Measurements from ENCODE around the gene PLCB1.
"Not testable (repeated sequence)": the region's sequence is repeated elsewhere in the genome, so short reads cannot be mapped to it uniquely, and the experiment has no call there.

PLCB1 gene

DNA sequence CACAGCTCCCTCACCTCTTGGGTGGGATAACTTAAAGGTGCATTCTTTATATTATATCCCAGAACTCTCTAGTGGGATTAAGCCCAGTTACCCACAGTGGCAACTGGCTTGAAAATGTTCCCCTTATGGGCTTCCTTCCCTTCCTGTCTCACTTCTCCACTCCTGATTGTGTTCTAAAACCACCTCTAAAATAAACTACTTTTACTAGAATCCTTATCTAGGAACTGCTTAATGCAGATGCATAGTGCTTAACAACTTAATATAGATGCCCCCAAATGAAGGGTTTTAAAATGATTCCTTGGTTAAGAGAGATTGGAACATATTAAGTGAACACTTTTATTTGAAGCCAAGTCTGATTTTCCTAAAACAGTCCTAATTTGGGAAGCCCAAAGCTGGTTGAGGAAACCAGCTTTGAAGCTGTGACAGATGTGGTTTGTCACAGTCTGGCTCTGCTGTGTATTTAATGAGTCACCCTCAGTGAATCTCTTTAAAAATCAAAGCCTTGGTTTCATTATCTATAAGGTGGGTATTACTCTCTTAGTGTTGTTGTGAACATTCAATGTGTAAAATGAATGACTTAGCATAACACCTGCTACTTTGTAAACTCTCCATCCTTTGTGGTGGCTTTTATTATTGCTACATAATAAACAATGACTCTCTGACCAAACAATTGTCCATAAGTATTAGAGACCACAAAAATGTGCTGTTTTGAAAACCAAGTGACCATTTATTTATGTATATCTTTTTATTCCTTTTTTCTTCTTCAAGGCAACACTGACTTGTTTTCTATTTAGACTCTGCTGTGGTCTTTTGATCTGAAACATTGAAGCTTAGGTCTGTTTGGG, 24.4 kb downstream of the PLCB1 start:
- no peak for DNase-seq

DNA sequence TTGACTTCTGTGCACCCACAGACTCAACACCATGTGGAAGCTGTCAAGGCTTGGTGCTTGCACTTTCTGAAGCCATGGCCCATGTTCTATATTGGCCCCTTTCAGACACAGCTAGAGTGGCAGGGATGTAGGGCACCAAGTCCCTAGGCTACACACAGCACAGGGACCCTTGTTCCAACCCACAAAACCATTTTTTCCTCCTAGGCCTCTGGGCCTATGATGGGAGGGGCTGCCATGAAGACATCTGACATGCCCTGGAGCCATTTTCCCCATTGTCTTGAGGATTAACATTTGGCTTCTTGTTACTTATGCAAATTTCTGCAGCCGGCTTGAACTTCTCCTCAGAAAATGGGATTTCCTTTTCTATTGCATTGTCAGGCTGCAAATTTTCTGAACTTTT, 27.2 kb downstream of the PLCB1 start:
- DNase-seq = not testable (repeated sequence)

DNA sequence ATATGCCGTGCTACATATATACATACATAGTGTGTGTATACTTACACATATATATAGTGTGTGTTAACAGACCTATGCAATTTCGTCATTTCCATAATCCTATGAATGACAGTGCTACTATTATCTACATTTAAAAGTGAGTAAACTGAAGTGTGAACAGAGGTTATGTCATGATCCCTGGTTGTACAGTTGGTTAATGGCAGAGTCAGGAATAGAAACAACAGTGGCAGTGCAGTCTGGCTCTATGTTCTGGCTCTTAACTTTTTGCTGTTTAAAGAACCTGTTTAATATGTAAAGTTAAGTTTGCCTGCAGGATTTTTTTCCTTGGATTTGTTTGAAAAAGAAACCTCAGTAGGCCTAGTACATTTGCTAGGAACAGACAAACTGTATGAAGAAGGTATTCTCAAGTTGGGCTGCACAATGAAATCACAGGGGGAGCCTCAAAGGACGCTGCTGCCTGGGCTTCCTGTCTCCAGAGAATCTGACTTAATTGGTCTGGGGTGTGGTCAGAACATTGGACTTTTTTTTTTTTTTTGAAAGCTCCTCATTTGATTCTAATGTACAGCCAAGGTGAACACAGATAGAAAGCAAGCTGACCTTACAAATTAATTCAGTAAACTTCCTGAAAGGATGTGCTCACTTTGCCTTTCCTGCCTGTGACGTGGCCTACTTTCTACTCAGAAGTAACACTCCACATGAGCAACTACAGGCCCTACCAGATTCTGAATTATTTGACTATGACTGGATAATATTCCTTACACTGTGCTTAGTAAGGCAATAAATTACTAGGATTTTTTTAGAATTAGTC, 29.4 kb downstream of the PLCB1 start:
- no peak for DNase-seq

DNA sequence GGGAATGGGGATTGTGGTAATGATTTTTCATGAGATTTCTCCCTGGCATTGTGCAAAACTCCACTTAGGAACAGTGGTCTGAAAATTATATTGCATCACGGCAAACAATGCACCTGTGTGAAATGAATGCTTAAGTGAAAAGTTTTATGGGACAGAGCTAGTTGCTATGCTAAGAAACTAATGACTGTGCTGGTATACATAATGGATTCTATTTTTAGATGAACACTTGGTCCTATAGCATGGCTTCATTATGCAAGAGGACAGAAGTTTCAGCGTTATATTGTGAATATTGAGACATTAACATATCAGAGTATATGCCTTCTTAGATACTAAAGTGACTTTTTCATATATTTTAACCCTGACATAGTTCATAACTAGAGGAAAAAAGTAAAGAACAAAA, 30.5 kb downstream of the PLCB1 start:
- DNase-seq = no peak

DNA sequence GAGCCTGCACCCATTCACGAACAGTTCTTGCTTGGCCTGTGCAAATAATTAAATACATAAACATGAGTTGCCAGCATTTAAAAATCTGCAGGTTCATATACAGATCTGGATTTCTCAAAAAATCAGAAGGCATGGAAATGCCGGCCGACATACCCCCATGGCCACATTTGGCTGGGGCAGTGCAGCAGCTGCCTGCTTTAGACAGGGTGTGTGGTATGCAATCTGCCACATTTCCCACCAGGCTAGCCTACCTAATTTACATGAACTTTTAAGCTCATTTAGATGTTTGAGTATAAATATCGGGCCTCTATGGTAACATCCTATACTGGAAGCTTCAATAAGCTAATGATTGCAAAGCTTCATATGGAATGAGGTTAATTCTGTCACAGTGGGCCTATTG, 31.5 kb downstream of the PLCB1 start:
- DNase-seq = no peak

DNA sequence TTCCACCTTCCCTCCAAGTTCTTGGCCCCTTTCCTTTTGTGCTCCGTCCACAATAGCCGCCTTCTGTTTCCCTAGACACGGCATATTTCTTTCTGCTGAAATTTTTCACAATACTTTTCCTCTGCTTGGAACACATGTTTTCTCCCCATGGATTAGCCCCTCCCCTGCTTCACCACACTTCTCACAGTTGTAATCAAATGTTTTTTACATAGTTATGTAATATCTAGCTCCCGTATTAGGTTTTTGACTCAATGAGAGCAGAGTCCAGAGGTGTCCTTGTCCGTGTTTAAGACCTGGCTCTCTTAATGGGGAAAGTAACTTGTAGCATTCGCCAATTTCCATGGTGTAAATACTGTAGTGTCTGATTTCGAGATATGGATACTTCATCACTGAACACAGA, 34.7 kb downstream of the PLCB1 start:
- no peak for DNase-seq

DNA sequence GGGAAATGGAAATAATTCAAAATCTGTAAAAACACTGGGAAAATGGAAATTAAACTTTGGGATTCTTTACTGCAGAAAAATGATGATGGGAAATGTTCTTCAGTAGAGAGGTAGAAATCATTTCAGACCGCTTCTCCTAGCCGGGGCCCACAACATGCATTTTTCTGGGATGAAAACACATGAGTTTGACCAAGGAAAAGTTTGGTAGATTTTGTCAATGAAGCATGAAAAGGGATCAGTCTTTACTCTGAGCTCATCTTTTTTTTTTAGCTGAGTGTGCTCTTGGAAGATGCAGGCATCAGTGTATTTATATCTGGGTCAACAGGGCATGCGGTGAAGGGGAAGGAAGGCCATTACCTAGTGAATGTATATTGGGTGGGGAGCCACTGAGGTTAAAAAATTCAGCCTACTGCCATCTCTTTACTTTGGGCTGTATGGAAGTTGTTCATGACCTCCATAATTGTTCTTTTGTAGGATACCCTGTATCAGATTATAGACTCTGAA, 36.8 kb downstream of the PLCB1 start:
- DNase-seq = no peak

DNA sequence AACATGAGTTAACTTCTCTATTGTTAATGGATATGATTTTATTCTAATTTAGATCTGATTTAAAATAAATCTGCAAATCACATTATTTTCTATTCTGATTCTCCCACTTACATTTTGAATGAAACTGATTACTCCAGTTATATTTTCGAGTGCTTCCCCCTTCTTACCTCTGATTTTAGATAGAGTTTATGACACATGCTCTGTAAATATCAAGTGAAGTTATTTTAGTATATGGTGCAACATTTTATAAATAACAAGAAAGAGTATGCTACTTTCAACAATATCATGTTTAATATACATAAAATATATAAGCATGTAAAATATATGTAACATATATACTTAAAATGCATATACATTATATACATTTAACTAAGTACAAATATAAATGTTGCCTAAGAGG, 38.9 kb downstream of the PLCB1 start:
- DNase-seq = no peak

DNA sequence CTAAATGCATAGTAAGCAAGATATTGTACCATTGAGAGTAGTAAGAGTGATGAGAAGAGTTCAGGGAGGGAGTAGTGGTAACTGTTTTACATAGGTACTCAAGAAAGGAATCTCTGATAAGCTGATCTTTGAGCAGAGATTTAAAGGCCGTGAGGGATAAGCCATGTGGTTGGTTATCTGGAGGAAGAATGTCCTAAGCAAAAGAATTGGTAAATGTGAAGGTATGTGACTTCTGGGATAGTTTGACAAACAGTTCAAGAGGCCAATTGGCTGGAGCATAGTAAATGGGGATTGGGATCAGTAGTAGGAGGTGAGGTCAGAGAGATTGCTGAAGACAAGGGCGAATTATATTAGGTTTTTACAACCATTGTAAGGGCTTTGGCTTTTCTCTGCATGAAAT, 40.1 kb downstream of the PLCB1 start:
- no peak for DNase-seq

DNA sequence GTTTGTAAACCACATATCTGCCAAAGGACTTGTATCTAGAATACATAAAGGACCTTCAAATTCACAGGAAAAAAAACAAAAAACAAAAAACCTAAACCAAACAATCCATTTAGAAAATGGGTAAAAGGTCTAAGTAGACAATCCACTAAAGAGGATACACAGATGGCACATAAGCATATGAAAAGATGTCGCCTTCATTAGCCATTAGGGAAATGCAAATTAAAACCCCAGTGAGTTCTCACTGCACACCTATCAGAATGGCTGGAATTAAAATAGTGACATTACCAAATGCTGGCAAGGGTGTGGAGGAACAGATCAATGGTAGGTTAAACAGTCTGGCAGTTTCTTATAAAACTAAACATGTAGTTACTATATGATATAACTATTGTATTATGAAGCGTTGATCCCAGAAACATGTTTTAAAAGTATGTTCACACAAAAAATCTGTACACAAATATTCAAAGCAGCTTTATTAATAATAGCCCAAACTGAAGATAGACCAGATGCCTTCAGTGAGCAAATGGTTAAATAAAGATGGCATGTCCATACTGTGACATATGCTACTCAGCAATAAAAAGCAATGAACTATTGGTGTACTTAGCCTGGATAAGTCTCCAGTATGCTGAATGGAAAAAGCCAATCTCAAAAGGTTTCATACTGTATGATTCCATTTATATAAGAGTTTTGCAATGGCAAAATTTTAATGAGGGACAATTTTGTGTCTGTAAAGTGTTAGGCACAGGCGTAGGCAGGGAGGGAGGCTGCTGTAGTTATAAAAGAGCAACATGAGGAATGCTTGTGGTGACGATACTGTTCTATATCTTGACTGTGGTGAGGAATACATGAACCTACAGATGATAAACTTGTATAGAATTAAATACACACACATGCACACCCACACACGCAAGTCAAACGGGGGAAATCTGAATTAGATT, 43.9 kb downstream of the PLCB1 start:
- no peak for DNase-seq

DNA sequence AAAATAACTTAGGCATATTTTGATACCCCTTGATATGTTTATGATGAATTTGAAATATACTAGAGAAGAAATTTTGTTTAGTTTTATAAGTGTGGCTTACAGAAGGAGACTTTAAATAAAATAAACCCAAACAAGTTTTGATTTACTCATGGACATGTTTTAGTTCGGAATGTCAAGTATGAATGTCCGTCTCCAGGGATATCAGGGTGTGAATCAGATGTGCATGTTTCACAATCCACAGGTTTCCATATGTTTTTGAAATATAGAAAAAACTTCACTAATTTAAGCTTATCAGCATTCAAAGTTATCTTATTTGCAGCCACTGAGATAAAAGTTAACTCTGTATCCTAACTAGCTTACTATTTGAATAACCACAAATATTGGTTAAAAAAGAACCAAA, 51.5 kb downstream of the PLCB1 start:
- DNase-seq = no peak

DNA sequence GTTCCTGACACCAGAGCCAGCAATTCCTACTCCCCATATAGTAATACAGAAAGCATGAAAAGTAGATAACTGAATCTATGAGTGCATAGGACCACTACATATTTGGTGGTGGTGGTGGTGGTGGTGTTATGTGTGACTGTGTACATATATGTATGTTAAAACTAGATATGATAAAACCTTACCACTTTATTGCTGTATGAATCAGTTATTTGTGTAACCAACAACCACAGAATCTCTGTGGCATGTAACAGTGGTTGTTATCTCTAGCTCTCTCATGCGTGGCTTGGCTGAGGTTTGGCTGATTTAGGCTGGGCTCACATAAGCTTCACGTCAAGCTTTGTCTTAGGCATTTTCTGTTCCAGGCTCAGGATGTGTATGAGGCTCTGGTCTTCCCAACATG, 55.7 kb downstream of the PLCB1 start:
- no peak for DNase-seq

DNA sequence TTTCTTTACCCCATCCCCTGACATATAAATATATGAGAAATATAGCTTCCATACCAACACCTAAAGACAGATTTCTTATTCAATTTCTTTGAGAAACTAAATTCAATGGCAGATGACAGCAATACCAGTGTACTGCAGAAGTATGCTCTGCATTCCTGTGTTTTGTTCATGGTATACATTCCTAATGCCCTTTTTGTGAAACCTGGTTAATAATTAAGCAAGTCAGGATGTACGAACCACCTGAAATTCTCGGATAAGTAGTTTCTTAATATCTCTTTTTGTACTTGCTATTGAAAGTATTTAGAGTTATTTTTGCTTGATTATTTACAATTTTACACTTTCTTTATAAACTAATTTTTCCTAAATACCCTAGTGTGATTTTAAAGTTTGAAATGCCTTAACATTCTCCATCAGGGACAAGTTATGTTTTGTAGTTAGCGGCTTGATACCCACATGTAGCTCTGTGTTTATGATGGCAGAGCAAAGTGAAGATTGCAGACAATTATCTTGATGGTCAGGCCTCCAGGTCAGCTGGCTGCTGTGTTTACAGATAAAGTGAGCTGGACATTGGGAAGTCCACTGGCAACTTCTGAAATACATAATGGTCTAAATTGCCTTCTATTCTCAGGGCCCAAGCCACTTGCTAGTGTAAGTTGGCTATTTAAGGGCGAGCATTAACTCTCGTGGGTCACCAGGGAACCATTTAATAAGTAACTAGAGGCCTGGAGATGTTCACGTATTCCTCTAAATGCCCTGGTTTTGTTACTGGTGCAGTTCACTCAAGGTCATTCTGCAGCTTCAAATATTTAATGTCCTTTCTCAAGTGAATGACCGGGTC, 58.2 kb downstream of the PLCB1 start:
- no peak for DNase-seq

DNA sequence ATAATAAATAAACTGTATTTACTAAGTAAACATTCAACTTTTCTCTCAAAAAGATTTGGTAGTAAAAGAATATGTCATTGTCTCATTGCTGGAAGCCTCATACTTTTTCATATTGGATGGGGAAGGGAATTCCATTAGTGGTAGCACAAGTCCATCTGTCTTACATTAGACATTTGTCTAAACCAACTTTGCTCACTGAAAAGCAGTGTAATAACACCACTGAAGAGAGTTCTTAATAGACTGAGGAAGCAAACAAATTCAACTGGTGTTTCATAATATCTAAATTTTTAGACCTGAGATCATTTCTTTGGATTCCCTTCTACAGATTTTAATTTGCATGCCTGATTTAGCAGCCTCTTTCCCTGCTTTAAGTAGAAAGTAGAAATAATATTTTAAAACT, 62.7 kb downstream of the PLCB1 start:
- no peak for DNase-seq

DNA sequence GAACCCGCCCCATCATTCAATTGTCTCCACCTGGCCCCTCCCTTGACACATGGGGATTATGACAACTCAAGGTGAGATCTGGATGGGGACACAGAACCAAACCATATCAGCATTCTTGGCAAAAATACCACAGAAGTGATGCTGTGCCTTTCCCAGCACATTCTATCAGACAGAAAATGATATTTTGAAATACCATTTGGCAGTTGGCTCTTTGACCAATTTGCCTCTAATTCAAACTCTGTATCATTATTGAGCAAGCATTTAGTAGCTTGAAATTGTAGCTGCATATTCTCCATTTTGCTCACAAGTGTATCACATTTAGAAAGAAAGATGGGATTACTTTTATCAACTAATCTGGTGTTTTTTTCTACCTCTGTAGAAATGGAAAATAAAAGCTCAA, 64.0 kb downstream of the PLCB1 start:
- no peak for DNase-seq

DNA sequence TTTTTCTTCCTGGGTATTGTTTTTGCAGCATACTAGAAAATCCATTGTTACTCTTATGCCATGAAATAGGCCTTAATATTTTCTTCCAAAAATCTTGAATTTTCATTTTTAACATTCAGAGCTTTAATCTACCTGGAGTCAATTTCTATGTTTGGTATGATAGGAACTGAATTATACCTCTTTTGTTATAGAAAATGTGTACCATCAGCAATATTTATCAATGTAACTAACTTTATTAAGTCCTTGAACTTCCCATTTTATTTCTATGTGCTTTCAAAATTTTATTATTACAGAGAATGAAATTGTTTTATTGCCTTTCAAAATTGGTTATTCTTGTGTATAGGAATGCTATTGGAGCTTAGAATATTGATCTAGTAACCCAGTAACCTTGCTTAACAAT, 68.2 kb downstream of the PLCB1 start:
- no peak for DNase-seq

DNA sequence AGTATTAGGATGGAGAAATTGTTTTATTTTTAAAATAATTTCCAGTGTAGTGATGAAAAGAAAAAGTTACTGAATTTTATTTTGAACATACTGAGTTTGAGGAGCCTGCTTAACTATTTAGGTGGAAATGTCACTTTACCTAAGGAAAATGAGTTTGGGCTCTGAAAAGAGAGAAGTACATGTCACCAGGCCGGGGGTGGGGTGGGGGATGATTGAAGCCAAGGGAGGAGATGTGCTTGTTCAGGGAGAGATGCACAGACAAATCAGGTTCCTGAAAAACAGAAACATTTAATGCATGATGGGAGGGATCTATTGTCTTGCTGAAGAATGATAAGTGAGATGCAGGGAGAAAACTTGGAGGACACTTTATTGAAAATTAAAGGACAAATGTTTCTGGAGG, 71.3 kb downstream of the PLCB1 start:
- DNase-seq = no peak

DNA sequence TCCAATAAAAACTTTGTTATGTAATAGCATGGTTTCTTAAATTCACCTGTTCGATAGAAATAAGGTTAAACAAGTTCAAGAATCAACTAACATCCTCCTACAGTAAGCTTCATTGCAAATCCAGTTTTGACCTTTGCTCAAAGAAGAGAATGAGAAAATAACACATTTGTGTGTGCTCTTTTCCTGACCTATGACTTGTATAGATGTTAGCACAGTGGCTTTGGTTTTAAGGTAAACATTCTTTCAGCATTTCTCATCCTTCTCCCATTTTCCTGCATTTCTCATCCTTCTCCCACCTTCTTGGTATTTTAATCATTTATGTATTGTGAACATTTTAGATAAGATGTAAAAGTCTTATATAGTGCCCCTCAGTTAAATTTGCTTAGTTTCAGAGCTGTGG, 73.9 kb downstream of the PLCB1 start:
- no peak for DNase-seq

DNA sequence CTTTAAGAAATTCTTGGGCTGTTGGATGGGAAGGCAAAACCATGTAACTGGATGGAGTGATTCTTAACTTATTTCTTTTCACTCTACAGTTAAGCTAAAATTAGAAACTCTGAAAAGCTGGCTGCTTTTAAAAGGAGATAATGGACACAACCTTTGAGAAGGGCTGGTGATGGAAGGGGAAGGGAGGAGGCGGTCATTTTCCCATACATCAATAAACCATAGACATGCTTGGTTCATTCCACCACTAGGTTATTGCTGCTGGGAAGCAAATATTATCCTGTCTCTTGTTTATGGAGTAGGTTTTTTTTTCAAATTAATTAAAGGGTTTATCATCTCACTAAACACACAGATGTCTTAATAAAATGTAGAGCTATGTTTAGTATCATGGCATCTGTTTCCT, 76.2 kb downstream of the PLCB1 start:
- no peak for DNase-seq

DNA sequence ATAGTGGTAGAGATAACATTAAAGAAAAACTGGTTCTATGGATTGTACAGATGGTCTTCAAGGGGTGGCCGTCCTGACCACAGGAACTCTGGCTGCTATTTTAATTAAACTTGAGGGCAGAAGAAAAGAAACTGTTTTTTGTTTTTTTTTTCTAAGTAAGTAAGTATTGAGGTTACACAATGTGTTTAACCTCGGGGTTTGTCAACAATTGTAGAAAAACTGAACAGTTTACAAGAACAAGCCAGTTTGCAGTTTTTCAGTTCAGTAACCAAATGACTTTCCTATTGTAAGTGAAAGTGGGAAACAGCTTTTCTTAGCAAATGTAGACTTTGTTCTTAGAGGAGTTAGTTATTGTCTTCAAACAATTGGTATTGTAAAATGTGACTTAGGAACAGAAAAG, 77.0 kb downstream of the PLCB1 start:
- DNase-seq = no peak

DNA sequence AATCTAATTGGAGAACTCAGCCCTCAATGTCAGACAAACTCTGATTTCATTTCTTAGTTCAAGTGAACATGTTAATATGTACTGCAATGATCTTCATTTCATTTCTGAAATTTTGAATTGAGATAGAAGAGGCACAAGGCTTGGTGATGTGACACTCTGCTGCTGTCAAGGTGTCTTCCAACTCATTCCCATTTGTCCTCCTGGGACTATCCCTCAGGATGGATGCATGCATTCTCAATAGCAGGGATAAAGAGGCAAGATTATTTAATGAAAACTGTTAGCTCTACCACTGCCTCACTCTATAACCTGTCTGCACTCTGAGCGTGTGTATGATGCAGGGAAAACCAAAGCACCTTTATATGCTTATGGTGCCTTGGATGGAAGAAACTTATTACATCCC, 78.7 kb downstream of the PLCB1 start:
- DNase-seq = no peak

DNA sequence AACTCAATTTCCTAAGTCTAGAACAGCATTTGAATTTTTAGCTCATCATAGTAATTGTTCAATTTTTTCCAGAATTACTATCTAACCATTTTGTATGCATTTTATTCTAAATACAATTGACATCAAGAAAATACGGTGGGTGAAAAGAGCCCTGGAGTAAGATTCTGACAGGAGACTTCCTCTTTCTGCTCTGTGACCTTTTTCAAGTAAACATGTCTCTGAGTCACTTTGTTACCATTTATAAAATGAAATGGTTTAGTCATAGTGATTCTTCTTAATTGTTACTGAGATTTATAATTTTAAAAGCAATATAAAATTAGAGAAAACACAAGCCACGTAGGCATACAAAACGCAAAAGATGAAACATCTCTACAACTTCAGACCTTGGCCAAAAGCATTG, 80.2 kb downstream of the PLCB1 start:
- no peak for DNase-seq
